ENCODE data around the gene PPIC.

DNA sequence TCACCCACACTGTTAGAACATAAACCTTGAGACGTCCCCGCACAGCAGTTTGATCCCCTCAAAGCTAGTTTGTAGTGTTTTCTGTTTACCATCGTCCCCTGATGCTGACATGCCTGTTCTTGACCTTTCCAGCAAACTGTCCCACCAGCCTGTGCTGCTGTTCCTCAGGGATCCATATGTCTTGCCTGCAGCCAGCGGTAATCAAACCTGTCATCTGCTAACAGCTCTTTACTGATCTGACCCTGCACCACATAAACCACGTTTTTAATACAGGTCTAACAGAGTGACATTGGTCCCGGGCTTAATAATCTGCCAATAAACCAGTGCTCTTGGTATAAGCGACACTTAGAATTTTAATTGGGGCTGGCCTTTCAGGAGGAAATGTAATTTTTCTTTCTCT is 34.7 kb downstream of the PPIC start:
- TF ChIP-seq CTCF (IDR thresholded peaks at IDR 0.05) (no peak), POLR2AphosphoS5 (IDR thresholded peaks at IDR 0.05; ENCODE audit: low read depth, low read length) (no peak)

All from Panc1 (cell line).